HG03159 (cell line): ENCODE measurements around the gene PCP2.
A peak's percentile ranks its signal among the peaks of the same experiment; 100 is the strongest.
"Not testable (repeated sequence)": the region's sequence is repeated elsewhere in the genome, so short reads cannot be mapped to it uniquely, and the experiment has no call there.

Experiments used
- ATAC-seq: cut with Tn5 transposase; IDR thresholded peaks from one replicate; pipeline ENCODE4 v1.9.1; 2021; ENCODE audit warnings: mild to moderate bottlenecking, moderate library complexity; ENCODE audit not compliant: unreplicated experiment

PCP2 gene

GRCh38 chr19:7662657-7663056, 29.1 kb upstream of the PCP2 start:
- ATAC-seq: no peak

GRCh38 chr19:7661744-7662538, 28.4 kb upstream of the PCP2 start:
- ATAC-seq: no peak

DNA sequence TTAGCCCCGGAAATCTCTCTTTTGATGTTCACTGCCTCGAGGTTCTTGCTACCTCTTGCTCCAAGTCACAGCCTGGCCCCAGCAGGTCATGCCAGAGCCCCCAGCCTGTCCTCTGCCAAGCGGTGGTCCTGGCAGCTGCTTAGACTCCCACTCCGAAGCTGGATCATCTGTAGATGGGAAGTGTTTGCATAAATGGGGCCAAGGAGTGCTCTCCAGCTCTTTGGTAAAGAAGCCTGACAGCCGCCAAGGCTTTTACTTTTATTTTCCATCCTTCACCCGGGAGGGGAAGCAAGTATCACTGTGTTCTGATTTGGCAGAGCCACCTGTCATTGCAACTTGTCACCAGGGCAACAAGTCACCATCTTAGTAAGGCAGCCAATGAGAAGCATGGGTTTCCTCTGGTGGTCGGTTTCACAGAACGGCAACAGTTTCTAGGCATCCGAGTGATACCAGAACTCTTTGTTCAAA, 24.7 kb upstream of the PCP2 start:
- ATAC-seq: peak; percentile 76

DNA sequence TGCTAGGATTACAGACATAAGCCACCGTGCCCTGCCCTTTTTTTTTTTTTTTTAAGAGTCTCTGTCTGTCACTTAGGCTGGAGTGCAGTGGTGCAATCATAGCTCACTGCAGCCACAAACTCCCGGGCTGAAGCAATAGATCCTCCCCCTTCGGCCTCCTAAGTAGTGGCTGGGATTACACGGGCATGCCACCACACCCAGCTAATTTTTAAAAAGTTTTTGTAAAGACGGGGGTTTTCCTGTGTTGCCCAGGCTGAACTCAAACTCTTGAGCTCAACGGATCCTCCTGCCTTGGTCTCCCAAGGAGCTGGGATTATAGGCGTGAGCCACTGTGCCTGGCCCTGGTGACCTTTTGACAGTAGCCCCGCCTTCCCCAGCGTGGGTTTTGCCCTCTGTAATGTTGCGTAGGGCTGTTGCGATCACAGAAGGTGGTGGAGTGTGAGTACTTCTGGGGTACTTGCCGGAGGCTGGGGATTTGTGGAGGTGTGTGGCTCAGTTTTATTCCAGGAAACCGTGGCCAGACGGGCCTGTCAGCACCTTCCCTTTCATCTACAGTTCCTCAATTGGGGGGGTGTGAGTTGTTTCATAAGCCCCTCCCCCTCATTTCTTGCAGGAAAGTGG, 23.7 kb upstream of the PCP2 start:
- ATAC-seq: no peak

GRCh38 chr19:7655581-7655980, 22.1 kb upstream of the PCP2 start:
- ATAC-seq: no peak

GRCh38 chr19:7654401-7654800, 20.9 kb upstream of the PCP2 start:
- ATAC-seq: no peak

DNA sequence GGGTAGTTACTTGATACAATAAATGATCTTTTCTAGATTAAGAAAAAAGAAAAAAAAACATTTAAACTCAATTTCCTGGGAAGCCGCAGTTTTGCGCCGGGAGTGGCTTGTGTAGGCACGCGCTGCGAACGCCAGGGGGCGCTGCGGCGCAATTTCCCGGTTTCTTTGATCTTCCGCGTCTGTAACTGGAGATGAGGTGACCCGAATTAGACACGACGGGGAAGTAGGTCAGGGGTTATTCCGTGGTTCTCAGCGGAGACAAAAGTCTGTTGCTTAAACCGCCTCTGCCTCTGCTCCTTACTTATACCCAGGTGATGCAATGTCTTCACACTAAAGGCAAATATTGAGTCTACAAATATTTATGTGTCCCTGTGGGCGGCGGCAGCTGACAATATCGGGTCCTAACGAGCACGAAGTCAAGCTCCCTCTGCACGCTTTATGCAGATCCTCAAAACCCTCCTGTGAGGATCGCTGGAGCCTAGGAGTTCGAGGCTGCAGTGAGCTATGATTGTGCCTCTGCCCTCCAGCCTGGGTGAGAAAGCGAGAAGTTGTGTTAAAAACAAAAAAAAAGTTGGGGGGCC, 18.6 kb upstream of the PCP2 start:
- no peak for ATAC-seq

- no peak for ATAC-seq
Measured at GRCh38 chr19:7650148-7650547, 16.6 kb upstream of the PCP2 start.

DNA sequence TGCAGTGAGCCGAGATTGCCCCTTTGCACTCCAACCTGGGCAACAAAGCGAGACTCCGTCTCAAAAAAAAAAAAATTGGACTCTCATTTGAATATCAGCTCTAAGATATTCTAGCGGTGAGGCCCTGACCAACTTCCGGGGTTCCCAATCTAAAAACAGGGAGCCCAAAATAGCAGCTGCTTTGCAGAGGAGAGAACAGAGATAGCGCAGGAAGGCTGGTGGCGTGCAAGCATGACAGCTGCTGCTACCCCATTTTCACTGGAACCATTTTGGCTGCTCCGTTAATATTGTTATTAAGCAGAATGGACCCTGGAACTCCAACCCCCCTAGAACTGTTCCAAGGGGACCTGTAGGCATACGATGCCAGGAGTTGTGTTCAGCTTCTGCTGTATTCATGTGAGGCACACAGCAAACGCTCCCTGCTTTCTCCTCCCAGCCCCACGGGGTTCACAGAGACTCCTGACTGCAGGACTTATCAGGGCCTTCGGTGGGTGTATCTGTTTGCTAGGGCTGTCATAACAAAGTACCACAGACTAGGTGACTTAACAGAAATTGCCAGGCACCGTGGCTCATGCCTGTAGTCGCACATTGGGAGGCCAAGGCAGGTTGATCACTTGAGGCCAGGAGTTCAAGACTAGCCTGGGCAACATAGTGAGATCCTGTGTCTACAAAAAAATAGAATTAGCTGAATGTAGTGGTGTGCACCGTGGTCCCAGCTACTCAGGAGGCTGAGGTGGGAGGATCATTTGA, 14.9 kb upstream of the PCP2 start:
- no peak for ATAC-seq

GRCh38 chr19:7647156-7647555, 13.6 kb upstream of the PCP2 start:
- ATAC-seq: no peak

GRCh38 chr19:7646426-7646700, 12.8 kb upstream of the PCP2 start:
- no peak for ATAC-seq

GRCh38 chr19:7645656-7646425, 12.3 kb upstream of the PCP2 start:
- ATAC-seq: no peak

DNA sequence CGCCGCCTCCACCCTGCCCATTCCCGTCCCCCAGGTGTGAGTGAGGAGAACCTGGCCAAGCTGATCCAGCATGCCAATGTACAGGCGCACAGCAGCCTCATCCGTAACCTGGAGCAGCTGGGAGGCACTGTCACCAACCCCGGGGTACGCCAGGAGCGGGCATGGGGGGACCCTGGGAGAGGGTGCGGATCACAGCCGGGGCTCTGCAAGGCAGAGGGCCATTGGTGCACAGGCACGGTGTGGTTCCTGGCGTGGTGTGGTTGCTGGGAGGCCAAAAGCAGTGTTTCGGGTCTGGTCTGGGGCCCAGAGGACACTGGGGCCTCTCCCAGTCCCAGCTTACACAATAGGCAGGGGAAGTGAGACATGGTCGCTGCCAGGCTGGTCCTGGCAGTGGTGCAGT, 11.6 kb upstream of the PCP2 start:
- no peak for ATAC-seq

GRCh38 chr19:7644550-7644877, 11.0 kb upstream of the PCP2 start:
- no peak for ATAC-seq

DNA sequence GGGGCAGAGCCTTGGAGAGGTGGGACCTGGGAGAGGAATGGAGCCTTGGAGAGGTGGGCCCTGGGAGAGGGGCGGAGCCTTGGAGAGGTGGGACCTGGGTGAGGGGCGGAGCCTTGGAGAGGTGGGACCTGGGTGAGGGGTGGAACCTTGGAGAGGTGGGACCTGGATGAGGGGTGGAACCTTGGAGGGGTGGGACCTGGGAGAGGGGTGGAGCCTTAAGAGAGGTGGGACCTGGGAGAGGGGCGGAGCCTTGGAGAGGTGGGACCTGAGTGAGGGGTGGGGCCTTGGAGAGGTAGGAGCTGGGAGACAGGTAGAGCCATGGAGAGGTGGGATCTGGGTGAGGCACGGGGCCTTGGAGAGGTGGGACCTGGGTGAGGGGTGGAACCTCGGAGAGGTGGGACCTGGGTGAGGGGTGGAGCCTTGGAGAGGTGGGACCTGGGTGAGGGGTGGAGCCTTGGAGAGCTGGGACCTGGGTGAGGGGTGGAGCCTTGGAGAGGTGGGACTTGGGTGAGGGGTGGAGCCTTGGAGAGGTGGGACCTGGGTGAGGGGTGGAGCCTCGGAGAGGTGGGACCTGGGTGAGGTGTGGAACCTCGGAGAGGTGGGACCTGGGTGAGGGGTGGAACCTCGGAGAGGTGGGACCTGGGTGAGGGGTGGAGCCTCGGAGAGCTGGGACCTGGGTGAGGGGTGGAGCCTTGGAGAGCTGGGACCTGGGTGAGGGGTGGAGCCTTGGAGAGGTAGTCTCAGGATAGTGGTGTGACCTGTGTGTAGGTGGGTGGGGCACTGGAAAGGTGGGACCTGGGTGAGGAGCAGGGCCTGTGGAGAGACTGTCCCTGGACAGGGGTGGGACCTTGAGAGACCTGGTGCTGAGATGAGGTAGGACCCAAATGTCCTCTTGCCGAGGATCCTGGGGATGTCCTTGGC, 10.4 kb upstream of the PCP2 start:
- not testable (repeated sequence) for ATAC-seq

- ATAC-seq: no peak
Measured at GRCh38 chr19:7643031-7643415, 9.5 kb upstream of the PCP2 start.

DNA sequence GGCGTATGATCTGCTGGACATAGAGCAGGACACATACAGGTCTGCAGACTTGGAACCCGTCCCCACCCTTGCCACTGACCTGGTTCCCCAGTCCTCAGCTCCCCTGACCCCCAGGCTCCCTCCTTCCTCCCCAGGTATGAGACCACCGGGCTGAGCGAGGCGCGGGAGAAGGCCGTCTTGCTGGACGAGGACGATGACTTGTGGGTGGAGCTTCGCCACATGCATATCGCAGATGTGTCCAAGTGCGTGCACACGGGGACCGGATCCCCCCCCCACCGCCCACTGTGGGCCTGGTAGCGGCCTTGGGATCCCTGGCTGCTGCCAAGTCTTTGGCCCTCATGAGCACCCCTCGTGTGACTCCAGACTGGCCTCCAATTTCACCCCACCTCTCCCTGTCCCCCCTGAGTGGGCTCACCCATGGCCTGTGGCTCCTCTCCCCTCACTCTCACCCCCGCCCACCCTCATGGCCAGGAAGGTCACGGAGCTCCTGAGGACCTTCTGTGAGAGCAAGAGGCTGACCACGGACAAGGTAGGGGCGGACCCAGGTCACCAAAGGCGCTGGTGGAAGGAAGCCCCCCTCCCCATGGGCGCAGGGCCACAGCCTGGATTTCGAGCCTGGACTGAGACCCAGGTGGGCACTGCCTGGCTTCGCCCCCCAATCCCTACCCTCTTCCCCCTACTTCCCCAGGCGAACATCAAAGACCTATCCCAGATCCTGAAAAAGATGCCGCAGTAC, 8.9 kb upstream of the PCP2 start:
- no peak for ATAC-seq

DNA sequence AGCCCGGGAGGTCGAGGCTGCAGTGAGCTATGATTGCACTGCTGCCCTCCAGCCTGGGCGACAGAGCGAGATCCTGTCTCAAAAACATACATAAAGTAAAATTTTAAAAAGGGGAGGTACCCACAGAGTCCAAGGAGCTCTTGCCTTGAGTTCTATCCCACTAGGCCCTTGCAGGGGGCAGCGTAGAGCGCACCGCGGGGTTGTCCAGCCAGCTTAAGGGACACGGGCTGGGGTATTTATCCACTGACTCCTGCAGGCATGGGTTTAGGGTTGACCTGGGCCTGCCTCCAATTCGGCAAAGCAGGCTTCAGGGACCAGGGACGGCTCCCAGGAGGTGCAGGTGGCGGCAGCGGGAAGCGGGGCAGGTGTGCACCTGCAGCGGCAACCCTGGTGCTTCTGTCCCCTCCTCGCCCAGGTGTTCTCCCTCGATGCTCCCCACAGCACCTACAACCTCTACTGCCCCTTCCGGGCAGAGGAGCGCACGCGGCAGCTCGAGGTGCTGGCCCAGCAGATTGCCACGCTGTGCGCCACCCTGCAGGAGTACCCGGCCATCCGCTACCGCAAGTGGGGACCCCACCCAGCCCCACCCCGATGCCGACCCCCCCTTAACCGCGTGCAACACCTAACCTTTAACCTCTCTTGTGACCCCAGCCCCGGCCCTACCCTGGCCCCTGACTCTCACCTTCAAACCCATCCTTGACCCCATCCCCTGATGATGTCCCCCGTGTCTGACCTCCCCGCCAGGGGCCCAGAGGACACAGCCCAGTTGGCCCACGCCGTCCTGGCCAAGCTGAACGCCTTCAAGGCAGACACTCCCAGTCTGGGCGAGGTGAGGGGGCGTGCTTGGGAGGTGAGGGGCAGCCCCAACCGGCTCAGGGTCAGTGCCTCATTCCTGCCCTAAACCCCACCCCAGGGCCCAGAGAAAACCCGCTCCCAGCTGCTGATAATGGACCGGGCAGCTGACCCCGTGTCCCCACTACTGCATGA, 8.1 kb upstream of the PCP2 start:
- no peak for ATAC-seq
